ENCODE data around the gene FOXN3.

DNA sequence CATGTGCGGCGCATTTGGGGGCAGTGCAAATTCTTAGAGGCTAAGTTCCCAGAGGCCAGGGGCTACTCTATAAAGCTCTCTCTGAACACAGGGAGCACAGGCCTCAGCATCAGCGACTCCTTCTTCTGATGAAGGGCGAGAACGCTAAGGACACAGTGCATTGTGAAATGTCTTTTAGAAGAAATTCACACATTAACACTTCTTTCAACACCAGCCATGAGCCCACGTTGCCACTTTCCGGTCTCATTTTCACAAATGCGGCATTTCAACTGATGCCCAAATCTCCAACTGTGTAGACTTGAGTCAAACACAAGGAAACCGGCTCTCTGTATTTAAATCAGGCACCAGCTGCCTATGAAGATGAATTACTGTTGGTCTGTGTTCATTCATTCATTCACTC, 162.0 kb downstream of the FOXN3 start:
- TF ChIP-seq POLR2AphosphoS5 (IDR thresholded peaks at IDR 0.05) (no peak), CTCF (IDR thresholded peaks at IDR 0.05 in 8 of 11, conservative IDR thresholded peaks at IDR 0.05 in 3 of 11) (no peak), POLR2A (IDR thresholded peaks at IDR 0.05) (no peak)
